Neural progenitor cell (in vitro differentiated cells): ENCODE measurements around the gene P3H4.

Experiments used
- EZH2phosphoT487 ChIP-seq: fragments of 200-600 bp; sonication (generic); IDR thresholded peaks from 2 replicates; pipeline ENCODE4 v1.6.1; 2017; ENCODE audit warnings: antibody characterized with exemption
- TF ChIP-seq, protein P1 (sequence below): fragments of 200-600 bp; sonication (generic); IDR thresholded peaks from 2 replicates; pipeline ENCODE4 v1.5.1; 2017; ENCODE audit warnings: antibody characterized with exemption, mild to moderate bottlenecking

DNA sequence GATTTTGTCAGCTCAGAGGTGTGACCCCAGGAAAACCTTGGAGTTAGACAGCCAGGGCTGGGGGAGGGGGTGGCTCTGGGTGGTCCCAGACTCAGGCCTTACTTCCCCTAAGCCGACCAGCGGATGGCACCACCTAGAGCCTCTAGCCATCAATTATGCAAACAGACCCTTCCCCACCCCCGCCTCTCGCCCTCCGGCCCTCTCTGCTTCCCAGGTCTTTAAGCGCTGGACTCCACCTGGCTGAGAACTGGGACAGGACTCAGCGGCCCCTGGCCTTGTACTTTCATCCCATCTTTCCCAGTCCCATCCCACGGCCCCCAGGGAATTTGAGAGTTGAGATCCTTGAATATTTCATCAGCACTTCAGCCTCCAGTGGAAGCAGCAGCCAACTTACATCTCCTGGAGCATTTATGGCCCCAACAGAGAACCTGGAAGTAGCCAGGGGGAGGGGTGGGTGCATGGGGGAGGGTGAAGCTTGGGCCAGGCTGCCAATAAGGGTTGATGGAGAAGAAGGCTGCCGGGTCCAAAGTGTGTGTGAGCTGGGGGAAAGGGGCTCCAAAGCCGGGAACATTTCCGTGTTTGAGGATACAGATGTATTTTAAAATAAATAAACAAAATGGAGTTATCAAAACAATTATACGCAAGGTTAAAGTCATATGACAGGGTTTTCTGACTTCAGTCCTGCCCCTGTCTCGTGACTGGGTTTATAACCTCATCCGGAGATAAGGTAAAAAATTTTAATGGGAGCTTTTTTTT is 17.8 kb downstream of the P3H4 start:
- TF ChIP-seq, protein P1, sequence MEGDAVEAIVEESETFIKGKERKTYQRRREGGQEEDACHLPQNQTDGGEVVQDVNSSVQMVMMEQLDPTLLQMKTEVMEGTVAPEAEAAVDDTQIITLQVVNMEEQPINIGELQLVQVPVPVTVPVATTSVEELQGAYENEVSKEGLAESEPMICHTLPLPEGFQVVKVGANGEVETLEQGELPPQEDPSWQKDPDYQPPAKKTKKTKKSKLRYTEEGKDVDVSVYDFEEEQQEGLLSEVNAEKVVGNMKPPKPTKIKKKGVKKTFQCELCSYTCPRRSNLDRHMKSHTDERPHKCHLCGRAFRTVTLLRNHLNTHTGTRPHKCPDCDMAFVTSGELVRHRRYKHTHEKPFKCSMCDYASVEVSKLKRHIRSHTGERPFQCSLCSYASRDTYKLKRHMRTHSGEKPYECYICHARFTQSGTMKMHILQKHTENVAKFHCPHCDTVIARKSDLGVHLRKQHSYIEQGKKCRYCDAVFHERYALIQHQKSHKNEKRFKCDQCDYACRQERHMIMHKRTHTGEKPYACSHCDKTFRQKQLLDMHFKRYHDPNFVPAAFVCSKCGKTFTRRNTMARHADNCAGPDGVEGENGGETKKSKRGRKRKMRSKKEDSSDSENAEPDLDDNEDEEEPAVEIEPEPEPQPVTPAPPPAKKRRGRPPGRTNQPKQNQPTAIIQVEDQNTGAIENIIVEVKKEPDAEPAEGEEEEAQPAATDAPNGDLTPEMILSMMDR: peak; percentile 22
- no peak for TF ChIP-seq EZH2phosphoT487
